H1 (cell line): Measurements from ENCODE around the gene ANKRD6. TPM values are rescaled to one million over a fixed set of nuclear protein-coding genes. Genes with fewer than 3 reads are reported as not detected.

Experiments
- EP300 ChIP-seq, 2 experiments: IDR thresholded peaks; 1 replicate in 1 of 2; 2 replicates in 1 of 2; pipeline ENCODE4 v1.6.1; 2011 to 2012; ENCODE audit warnings: low read depth in 2 of 2, low read length in 2 of 2, mild to moderate bottlenecking in 2 of 2, borderline replicate concordance in 1 of 2, inconsistent platforms in 1 of 2, moderate library complexity in 1 of 2
- EZH2 ChIP-seq: fragments of 200-600 bp; sonication (generic); IDR thresholded peaks from 2 replicates; pipeline ENCODE4 v1.7.1; 2012; ENCODE audit warnings: low read depth, mild to moderate bottlenecking, moderate library complexity, low read length, inconsistent platforms; ENCODE audit not compliant: severe bottlenecking
- PHF8 ChIP-seq: fragments of 200-600 bp; sonication (generic); conservative IDR thresholded peaks from 2 replicates; pipeline ENCODE4 v1.7.1; 2012; ENCODE audit warnings: low read depth, mild to moderate bottlenecking, inconsistent platforms, low read length, moderate library complexity
- RAD21 ChIP-seq, 2 experiments: IDR thresholded peaks in 1 of 2; conservative IDR thresholded peaks in 1 of 2; 2 replicates each; pipeline ENCODE4 v1.6.1; 2011; ENCODE audit warnings: low read depth in 2 of 2, low read length in 2 of 2, improper control_type of control experiment in 1 of 2, inconsistent platforms in 1 of 2, mild to moderate bottlenecking in 1 of 2, moderate library complexity in 1 of 2
- SP1 ChIP-seq: IDR thresholded peaks from 2 replicates; pipeline ENCODE4 v1.6.1; 2011; ENCODE audit warnings: low read depth, low read length
- TBP ChIP-seq: IDR thresholded peaks from 2 replicates; pipeline ENCODE4 v1.6.1; 2011; ENCODE audit warnings: low read depth, low read length, improper control_type of control experiment
- polyA plus RNA-seq, 7 experiments: library from polyadenylated mRNA; depleted of rRNA in 3 of 7; stranded (reverse) in 5 of 7; unstranded in 2 of 7; fragments of >200 nt in 5 of 7; fragments of 200-250 nt in 2 of 7; gene quantifications; 1 replicate in 5 of 7; 2 replicates in 1 of 7; 4 replicates in 1 of 7; pipeline versions ENCODE4 v1.2.1 to v1.2.3, GENCODE V29; 2011 to 2013; ENCODE audit warnings: missing spikeins in 2 of 7, mixed read lengths in 2 of 7
- total RNA-seq: library from RNA; stranded (reverse); fragmentation: NEBNext Ultra II Directional; extraction: Animal tissue kit (Norgen Biotek cat#: 25700); gene quantifications from 2 replicates; pipeline ENCODE4 v1.2.1, GENCODE V29; 2021
- TF ChIP-seq, protein P1 (sequence below), 3 experiments: IDR thresholded peaks; 1 replicate in 2 of 3; 2 replicates in 1 of 3; pipeline versions ENCODE4 v1.5.1 to v1.6.1; 2011; ENCODE audit warnings: low read length in 3 of 3, mild to moderate bottlenecking in 3 of 3, inconsistent platforms in 2 of 3, low read depth in 1 of 3, moderate library complexity in 1 of 3; ENCODE audit not compliant: insufficient read depth in 1 of 3; ENCODE audit errors: control extremely low read depth in 1 of 3

ANKRD6 gene
- total and polyA plus RNA-seq, 2 of the 8 experiments (the other 6 are each of a cell fraction or from before 2014, with no cell fraction given) = 5.9 to 12.8 TPM

DNA sequence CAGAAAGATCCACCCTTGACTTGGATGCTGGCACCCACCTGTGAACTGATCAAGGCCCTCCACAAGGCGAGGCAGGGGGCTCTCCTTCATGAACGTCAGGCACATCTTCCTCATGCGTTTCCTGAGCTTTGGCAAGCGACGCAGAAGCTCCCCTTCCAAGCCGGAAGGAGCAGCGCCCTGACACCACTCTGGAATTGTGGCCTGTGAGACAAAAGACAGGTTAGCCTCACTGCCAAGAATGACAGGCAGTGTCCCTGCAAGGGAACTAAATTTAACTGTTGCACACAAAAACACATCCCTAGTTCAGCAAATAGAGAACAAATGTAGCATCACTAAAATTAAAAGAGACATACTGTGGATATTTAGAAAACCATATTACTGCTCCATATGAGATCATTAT, 247.6 kb downstream of the ANKRD6 start (continued):
- TF ChIP-seq, protein P1, sequence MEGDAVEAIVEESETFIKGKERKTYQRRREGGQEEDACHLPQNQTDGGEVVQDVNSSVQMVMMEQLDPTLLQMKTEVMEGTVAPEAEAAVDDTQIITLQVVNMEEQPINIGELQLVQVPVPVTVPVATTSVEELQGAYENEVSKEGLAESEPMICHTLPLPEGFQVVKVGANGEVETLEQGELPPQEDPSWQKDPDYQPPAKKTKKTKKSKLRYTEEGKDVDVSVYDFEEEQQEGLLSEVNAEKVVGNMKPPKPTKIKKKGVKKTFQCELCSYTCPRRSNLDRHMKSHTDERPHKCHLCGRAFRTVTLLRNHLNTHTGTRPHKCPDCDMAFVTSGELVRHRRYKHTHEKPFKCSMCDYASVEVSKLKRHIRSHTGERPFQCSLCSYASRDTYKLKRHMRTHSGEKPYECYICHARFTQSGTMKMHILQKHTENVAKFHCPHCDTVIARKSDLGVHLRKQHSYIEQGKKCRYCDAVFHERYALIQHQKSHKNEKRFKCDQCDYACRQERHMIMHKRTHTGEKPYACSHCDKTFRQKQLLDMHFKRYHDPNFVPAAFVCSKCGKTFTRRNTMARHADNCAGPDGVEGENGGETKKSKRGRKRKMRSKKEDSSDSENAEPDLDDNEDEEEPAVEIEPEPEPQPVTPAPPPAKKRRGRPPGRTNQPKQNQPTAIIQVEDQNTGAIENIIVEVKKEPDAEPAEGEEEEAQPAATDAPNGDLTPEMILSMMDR (IDR thresholded peaks at IDR 0.05; ENCODE audit: control extremely low read depth in 1 of 3, insufficient read depth in 1 of 3, low read depth in 1 of 3, low read length in 3 of 3) = no peak
- TF ChIP-seq EZH2 (no peak), PHF8 (no peak), EP300 (IDR thresholded peaks at IDR 0.05; ENCODE audit: borderline replicate concordance in 1 of 2, low read depth in 2 of 2, low read length in 2 of 2) (no peak), SP1 (no peak), TBP (no peak), RAD21 (IDR thresholded peaks at IDR 0.05 in 1 of 2, conservative IDR thresholded peaks at IDR 0.05 in 1 of 2; ENCODE audit: low read depth in 2 of 2, low read length in 2 of 2) (no peak)
